Keratinocyte (primary cell): ENCODE measurements around the gene CASP14.

Source experiments
- EZH2 ChIP-seq: IDR thresholded peaks from one replicate; pipeline ENCODE4 v1.6.1; 2012; ENCODE audit warnings: inconsistent platforms, mild to moderate bottlenecking, low read length, moderate library complexity
- TF ChIP-seq, protein P1 (sequence below), 3 experiments: IDR thresholded peaks in 1 of 3; conservative IDR thresholded peaks in 1 of 3; optimal IDR thresholded peaks in 1 of 3; 2 replicates in 2 of 3; 3 replicates in 1 of 3; pipeline versions ENCODE3 to v1.5.1; 2011; ENCODE audit warnings: low read length in 3 of 3, mild to moderate bottlenecking in 3 of 3, moderate library complexity in 2 of 3, control low read depth in 1 of 3, inconsistent platforms in 1 of 3; ENCODE audit not compliant: insufficient read depth in 2 of 3; ENCODE audit errors: extremely low read depth in 1 of 3

DNA sequence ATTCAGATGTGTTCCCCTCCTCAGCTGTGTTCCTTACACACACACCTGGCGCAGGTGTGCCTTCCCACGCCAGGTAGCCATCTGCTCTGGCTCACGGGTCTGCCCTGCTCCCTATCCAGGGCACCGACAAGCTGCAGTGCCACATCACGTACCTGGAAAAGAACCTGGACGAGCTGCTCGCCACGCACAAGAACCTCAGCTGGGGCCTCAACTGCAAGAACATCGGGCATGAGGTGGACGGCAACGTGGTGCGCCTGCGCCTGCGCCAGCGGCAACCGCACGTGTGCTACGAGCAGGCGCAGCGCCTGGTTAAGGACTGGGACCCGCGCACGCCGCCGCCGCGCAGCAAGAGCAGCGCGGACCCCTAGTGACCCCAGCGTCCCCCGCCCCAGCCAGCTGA lies 26.5 kb upstream of the CASP14 start:
- TF ChIP-seq, protein P1, sequence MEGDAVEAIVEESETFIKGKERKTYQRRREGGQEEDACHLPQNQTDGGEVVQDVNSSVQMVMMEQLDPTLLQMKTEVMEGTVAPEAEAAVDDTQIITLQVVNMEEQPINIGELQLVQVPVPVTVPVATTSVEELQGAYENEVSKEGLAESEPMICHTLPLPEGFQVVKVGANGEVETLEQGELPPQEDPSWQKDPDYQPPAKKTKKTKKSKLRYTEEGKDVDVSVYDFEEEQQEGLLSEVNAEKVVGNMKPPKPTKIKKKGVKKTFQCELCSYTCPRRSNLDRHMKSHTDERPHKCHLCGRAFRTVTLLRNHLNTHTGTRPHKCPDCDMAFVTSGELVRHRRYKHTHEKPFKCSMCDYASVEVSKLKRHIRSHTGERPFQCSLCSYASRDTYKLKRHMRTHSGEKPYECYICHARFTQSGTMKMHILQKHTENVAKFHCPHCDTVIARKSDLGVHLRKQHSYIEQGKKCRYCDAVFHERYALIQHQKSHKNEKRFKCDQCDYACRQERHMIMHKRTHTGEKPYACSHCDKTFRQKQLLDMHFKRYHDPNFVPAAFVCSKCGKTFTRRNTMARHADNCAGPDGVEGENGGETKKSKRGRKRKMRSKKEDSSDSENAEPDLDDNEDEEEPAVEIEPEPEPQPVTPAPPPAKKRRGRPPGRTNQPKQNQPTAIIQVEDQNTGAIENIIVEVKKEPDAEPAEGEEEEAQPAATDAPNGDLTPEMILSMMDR (optimal IDR thresholded peaks at IDR 0.05 in 1 of 3, IDR thresholded peaks at IDR 0.05 in 1 of 3, conservative IDR thresholded peaks at IDR 0.05 in 1 of 3; ENCODE audit: extremely low read depth in 1 of 3, insufficient read depth in 2 of 3, low read length in 3 of 3) = no peak
- no peak for TF ChIP-seq EZH2
